Activated gamma-delta T cell treated with anti-CD3 and anti-CD28 coated beads, Interleukin-2, amount 50 U/mL, for 16 hours (primary cell): Measurements from ENCODE around the gene ARMH3.
"Not testable (repeated sequence)": the region's sequence is repeated elsewhere in the genome, so short reads cannot be mapped to it uniquely, and the experiment has no call there.

Source experiments
- DNase-seq: peaks from one replicate; pipeline ENCODE4 v3.0.0-alpha.2; 2020; ENCODE audit warnings: low read depth

Gene ARMH3

GRCh38 chr10:102045292-102045691 is 10.7 kb downstream of the ARMH3 start:
- no peak for DNase-seq

GRCh38 chr10:102040305-102041050 is 15.5 kb downstream of the ARMH3 start:
- DNase-seq: no peak

GRCh38 chr10:102038410-102038809 is 17.6 kb downstream of the ARMH3 start:
- DNase-seq: no peak

GRCh38 chr10:102035807-102036206 is 20.2 kb downstream of the ARMH3 start:
- not testable (repeated sequence) for DNase-seq

GRCh38 chr10:102033787-102034186 is 22.2 kb downstream of the ARMH3 start:
- DNase-seq: no peak

- DNase-seq: no peak
Observed at GRCh38 chr10:102027261-102027660, 28.7 kb downstream of the ARMH3 start.

GRCh38 chr10:102024799-102025198 is 31.2 kb downstream of the ARMH3 start:
- DNase-seq: no peak

- no peak for DNase-seq
Observed at GRCh38 chr10:102020938-102021337, 35.0 kb downstream of the ARMH3 start.

GRCh38 chr10:102017295-102017694 is 38.7 kb downstream of the ARMH3 start:
- no peak for DNase-seq

- DNase-seq: no peak
Observed at GRCh38 chr10:102016416-102016815, 39.6 kb downstream of the ARMH3 start.

GRCh38 chr10:102010961-102011360 is 45.0 kb downstream of the ARMH3 start:
- DNase-seq: no peak

- peak; percentile 2 for DNase-seq
Observed at GRCh38 chr10:102009801-102010425, 46.1 kb downstream of the ARMH3 start.

GRCh38 chr10:102007796-102008195 is 48.2 kb downstream of the ARMH3 start:
- no peak for DNase-seq

GRCh38 chr10:102007031-102007430 is 48.9 kb downstream of the ARMH3 start:
- not testable (repeated sequence) for DNase-seq

- DNase-seq: no peak
Observed at GRCh38 chr10:102004376-102004775, 51.6 kb downstream of the ARMH3 start.

- DNase-seq: no peak
Observed at GRCh38 chr10:102003541-102003940, 52.4 kb downstream of the ARMH3 start.

GRCh38 chr10:102001435-102002068 is 54.4 kb downstream of the ARMH3 start:
- no peak for DNase-seq

- DNase-seq: no peak
Observed at GRCh38 chr10:101997803-101998202, 58.2 kb downstream of the ARMH3 start.

- DNase-seq: no peak
Observed at GRCh38 chr10:101995451-101996063, 60.4 kb downstream of the ARMH3 start.

- DNase-seq: no peak
Observed at GRCh38 chr10:101993651-101994200, 62.2 kb downstream of the ARMH3 start.

- DNase-seq: no peak
Observed at GRCh38 chr10:101993221-101993620, 62.8 kb downstream of the ARMH3 start.

GRCh38 chr10:101987136-101987535 is 68.8 kb downstream of the ARMH3 start:
- DNase-seq: no peak

- DNase-seq: no peak
Observed at GRCh38 chr10:101986624-101986971, 69.4 kb downstream of the ARMH3 start.
